Epidermal melanocyte (primary cell): ENCODE results near the gene TK1.
"Not testable (repeated sequence)": the region's sequence is repeated elsewhere in the genome, so short reads cannot be mapped to it uniquely, and the experiment has no call there.

Experiments
- DNase-seq: peaks from one replicate; pipeline ENCODE4 v3.0.0; 2011; ENCODE audit warnings: low spot score; ENCODE audit not compliant: insufficient read length

The TK1 gene

DNA sequence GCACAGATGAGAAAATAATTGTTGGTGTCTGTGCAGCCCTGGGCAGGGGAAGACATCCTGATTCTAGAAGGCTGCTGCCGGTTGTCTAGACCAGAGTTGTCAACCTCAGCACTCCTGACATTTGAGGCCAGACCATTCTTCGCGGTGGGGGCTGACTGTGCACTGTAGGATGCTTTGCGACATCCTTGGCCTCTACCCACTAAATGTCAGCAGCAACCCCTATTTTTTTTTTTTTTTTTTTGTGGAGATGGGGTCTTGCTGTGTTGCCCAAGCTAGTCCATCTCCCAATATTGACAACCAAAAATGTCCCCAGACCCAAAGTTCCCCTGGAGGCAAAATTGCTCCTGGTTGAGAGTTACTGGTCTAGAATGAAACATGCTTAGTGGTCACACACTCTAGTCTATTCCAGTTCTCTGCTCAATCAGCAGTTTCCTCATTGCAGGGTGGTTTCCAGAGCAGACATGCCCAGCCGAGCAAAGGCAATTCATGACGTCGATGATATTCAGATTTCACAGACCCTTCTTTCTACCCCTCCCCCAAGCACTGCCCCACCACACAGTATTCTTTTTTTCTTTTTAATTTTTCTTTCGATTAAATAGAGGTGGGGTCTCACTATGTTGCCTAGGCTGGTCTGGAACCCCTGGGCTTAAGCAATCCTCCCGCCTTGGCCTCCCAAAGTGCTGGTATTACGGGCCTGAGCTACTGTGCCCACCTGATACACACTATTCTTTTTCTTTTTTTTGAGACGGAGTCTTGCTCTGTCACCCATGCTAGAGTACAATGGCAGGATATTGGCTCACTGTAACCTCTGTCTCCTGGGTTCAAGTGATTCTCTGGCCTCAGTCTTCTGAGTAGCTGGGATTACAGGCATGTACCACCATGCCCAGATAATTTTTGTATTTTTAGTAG, 31.7 kb downstream of the TK1 start:
- no peak for DNase-seq

DNA sequence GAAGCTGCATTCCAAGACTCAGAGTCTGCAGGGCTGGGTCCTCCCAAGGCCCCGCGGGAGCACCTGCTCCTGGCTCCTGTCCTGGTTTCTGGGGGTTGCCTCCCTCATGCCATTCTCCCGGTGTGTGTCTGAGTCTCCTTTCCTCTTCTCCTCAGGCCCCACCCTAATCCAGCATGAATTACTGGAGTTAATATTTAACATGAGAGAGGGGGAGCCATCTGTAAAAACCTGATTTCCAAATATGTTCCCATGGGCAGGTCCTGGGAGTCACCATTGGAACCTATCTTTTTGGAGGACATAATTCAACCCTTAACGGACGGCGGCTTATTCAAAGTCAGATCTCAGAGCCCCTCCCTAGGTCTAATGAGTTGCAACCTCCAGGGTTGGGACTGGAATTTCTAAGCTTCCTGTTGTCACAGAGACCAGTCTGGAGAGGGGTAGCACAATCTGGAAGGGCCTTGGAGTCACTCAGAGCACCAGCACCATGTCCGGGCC, 35.3 kb downstream of the TK1 start:
- DNase-seq: no peak

DNA sequence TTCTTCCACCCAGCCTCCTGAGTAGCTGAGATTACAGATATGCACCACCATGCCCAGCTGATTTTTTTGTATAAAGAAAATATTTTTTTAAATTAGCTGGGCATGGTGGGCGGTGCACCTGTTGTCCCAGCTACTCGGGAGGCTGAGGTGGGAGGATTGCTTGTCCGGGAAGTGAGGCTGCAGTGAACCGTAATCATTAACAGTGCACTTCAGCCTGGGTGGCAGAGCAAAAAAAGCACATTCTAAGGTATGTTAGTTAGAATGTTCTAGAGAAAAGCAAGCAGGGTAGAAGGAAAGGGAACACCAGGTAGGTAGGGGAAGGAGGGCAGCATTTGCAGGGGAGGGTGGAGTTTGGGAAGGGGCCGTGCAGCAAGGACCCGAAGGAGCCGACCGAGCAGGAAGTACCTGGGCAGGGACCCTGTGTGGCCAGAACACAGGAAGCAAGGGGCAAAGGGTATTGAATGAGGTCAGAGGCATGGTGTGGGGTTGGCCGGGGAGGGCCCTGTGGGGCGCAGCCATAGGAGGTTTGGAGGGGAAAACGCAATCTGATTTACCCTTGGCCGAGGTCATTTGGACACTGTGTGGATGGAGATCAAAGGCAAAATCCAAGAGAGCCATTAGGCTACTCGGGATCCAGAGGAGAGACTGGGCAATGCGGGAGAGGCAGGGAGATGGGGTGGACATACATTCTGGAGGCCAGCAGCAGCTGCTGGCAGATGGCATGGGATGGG, 38.4 kb downstream of the TK1 start:
- no peak for DNase-seq

- DNase-seq: no peak
Measured at GRCh38 chr17:78147315-78147998, 39.4 kb downstream of the TK1 start.

DNA sequence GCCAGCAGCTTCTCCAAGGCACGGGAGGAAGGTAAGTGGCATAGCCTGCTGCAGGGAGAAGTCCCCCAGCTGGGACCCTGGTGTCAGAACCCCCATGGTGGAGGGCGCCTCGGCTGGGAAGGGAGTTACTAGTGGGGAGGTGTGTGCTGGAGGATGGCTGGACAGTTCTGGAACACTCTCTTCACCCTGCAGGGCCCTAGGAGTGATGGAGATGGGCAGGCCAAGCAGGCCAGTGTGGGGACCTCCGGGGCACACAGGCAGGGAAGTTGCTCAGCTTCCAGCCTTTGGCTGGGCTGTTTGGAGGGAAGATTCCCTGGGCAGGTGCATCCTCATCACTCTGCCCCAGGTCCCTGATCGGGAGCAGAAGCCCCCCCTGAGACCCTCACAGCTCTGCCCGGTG, 40.0 kb downstream of the TK1 start:
- no peak for DNase-seq

DNA sequence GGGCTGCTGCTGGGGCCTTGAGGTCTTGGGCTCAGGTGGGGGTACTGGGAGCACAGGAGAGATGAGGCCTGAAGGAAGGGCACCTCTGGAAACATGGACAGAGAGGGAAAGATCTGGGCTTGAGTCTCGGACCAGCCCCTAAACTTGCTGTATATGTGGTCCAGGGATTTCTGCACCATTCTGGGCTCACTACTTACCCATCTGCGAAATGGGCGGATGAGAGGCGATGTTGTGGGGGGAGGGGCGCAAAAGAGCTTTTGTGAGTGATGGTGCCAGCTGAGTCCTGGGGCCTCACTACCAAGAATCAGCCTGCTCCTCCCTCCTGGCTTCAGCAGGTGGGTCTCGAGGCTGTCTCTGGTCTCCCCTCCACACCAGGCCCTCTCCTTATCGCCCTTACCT, 40.4 kb downstream of the TK1 start:
- no peak for DNase-seq

- no peak for DNase-seq
Measured at GRCh38 chr17:78144736-78145641, 41.9 kb downstream of the TK1 start.

GRCh38 chr17:78144147-78144719, 42.6 kb downstream of the TK1 start:
- DNase-seq: no peak

GRCh38 chr17:78143214-78144146, 43.4 kb downstream of the TK1 start:
- no peak for DNase-seq

DNA sequence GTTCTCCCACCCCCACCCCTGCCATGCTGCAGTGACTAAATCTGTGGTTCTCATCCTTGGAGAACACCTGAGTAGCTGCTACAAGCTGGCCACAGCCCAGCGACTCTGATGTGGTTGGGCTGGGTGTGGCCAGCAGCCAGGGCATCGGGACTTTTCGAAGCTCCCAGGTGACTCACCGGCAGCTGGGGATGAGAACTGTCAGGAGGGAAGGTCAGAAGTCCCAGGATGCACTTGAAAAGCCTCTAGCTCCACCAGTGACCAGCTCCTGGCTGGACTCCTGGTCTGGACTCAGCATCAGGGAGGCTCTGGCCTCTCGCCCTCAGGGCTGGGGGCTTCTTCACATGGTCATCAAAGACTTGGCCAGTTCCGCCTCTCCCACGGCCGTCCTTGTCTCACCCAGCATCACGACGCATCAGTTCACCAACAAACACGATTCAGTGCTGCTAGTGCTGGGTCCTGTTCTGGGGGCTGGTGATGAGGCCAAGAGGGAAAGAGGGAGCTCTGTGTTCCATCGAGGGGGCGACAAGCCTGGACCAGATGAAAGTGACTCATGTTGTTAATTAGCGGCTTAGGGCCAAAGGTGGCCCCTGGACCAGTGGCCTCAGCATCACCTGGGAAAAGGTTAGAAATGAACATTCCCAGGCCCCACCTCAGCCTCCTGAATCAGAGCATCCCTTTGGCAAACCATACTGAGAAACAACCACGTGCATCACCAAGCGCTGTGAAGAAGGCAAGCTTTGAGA, 44.6 kb downstream of the TK1 start:
- no peak for DNase-seq

DNA sequence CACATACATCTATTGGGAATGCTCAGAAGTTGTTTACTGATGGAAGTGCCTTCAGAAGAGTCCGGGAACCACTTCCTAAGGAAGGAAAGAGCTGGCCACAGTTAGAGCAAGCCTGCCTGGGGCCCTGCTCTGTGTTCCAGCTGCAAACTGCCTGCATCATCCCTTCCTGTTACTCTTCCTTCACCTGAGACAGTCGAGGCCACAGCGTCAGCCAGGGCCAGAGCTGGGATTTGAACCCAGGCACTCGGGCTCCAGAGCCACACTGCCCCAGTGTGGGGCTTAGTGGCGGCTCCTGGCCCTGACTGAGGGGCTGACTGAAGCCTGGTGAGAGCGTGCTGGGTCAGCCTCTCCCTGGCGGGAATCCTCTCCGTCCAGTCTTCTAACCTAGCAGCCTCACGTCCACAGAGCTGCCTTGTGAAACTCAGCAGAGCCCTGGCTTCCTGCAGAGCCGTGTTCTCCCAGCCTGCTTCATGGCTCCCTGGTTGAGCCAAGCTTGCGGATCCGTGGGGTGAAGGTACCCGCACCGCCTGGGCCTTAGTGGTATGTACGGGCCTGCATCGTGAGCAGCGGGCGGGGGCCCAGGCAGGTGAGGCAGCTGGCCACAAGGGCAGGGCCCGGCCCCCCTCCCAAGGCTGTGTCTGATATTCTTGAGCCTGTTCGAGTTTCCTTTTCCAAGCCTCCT, 45.3 kb downstream of the TK1 start:
- DNase-seq: no peak

DNA sequence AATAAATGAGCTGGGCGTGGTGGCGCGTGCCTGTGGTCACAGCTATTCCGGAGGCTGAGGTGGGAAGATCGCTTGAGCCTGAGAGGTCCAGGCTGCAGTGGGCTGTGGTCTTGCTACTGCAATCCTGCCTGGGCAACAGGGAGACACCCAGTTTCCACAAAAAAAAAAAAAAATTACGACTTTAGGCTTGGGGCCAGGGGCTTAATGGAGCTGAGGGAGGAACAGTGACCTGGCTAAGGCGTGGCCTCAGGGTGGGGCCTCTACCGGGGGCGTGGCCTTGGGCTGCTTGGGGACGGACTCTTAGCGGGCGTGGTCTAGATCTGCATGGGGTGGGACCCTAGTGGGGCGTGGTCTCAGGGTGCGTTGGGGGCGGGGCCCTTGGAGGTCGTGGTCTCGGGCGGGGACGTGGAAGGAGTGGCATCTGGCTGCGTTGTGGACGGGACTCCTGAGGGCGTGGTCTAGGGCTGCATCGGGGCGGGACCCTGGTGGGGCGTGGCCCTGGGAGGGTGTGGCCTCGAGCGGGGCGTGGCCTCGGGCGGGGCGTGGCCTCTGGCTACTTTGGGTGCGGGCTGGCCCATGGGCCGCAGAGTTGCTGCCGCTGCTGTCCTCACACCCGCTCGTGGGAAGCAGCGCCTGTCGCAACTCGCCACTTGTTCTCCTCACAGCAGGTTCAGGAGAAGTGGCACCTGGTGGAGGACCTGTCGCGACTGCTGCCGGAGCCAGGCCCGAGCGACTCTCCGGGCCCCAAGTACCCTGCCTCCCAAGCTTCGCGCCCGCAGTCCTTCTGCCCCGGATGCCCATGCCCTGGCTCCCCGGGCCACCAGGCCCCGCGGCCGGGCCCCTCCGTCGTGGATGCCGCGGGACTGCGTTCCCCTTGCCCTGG, 46.4 kb downstream of the TK1 start:
- DNase-seq: no peak

DNA sequence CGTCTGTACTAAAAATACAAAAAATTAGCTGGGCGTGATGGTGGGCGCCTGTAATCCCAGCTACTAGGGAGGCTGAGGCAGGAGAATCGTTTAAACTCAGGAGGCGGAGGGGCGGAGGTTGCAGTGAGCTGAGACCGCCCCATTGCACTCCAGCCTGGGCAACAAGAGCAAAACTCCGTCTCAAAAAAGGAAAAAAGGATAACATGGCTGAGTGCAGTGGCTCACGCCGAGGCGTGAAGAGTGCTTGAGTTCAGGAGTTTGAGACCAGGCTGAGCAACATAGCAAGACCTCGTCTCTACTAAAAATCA, 47.0 kb downstream of the TK1 start:
- DNase-seq: not testable (repeated sequence)

DNA sequence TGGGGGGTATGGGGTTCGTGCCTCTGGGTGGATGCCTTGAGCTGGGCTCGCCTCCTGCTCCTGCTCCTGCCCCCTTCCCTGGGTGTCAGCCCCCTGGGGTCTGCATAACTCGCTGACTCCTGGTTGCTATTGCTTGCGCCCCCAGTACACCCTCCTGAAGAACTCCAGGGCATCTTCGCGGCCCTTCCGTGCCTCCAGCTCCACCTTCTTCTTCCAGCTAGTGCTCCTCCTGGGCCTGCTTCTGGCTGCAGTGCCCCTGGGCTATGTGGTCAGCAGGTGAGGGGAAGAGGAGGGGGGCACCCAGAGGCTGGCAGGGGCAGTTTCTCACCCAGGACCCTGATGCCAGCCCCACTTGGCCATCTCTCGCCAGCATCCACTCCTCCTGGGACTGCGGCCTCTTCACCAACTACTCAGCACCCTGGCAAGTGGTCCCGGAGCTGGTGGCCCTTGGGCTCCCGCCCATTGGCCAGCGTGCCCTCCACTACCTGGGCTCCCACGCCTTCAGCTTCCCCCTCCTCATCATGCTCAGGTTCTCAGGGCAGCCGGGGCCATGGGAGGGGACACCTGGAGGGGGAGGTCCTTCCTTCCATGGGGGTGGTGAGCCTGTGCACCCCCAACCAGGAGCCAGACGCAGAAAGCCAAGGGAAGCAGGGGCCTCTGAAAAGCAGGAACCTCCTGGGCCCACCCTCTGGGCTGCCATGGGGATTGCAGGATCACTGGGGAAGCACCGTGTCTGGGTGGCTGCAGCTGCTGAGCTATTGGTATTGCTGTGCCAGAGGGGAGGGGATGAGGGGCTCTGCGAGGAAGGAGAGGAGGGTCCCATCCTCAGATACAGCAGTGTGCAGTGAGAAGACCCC, 48.4 kb downstream of the TK1 start:
- DNase-seq: no peak

- no peak for DNase-seq
Measured at GRCh38 chr17:78137392-78138203, 49.3 kb downstream of the TK1 start.
